Measurements from ENCODE around the gene PEX11G. TPM values are rescaled to one million over a fixed set of nuclear protein-coding genes. Genes with fewer than 3 reads are reported as not detected.

Gene PEX11G
- total and polyA plus RNA-seq, 2 of the 8 experiments (the other 6 are each of a cell fraction or from before 2014, with no cell fraction given) = 2.1 to 4.3 TPM

- Histone ChIP-seq H3K23me2 (ENCODE audit: low read depth, low read length) (peaks cover 8% of the 10 kb centered on the region; the same call in 1 of the 2 replicates), H3K27ac (ENCODE audit: low read depth, low read length) (no peak overlapping the region), H3K18ac (ENCODE audit: extremely low read depth, low read length) (no peak overlapping the region), H2BK120ac (replicated peaks; ENCODE audit: low read depth, low read length) (no peak overlapping the region), H3K79me2 (ENCODE audit: control insufficient read depth in 1 of 2, insufficient read depth in 2 of 2, low read length in 2 of 2) (no peaks in the 10 kb centered on the region), H3K9ac (replicated peaks in 1 of 4; ENCODE audit: extremely low read depth in 1 of 4, low read depth in 3 of 4, low read length in 3 of 4) (no peak overlapping the region), H4K20me1 (replicated peaks in 1 of 2; ENCODE audit: control insufficient read depth in 1 of 2, insufficient read depth in 2 of 2, low read length in 2 of 2) (no peaks in the 10 kb centered on the region), H3K56ac (replicated peaks; ENCODE audit: insufficient read length, low read depth, low read length) (no peak overlapping the region), H4K5ac (ENCODE audit: insufficient read length, low read depth, low read length) (no peak overlapping the region), H3K9me3 (ENCODE audit: insufficient read depth in 2 of 2, low read depth in 1 of 2, low read length in 1 of 2) (no peaks in the 10 kb centered on the region), H2BK15ac (ENCODE audit: low read length) (no peak overlapping the region), H3K4me1 (replicated peaks in 1 of 4; ENCODE audit: control insufficient read depth in 3 of 4, insufficient read depth in 4 of 4, low read length in 3 of 4) (peaks cover 0 to 16% (median 12%) of the 10 kb centered on the region in 4 experiments; a peak in 5 of 7 replicates), H2BK5ac (ENCODE audit: low read depth, low read length) (no peak overlapping the region), H3K14ac (ENCODE audit: insufficient read length) (no peak overlapping the region), H2BK20ac (ENCODE audit: low read length) (no peak overlapping the region), H2AK5ac (ENCODE audit: low read depth, low read length) (no peak overlapping the region), H3K36me3 (ENCODE audit: control insufficient read depth in 2 of 4, insufficient read depth in 4 of 4, low read length in 3 of 4) (no peaks in the 10 kb centered on the region), H4K8ac (ENCODE audit: extremely low read depth, insufficient read depth, low read length) (no peak overlapping the region), H2AFZ (ENCODE audit: low read length) (no peak overlapping the region), H3K79me1 (ENCODE audit: low read depth, low read length) (no peaks in the 10 kb centered on the region), H4K91ac (replicated peaks; ENCODE audit: insufficient read length, low read length) (no peak overlapping the region), H3K23ac (ENCODE audit: insufficient read length) (no peak overlapping the region), H2BK12ac (ENCODE audit: low read depth, low read length) (no peak overlapping the region; the same call in 1 of the 2 replicates), H3K4ac (replicated peaks; ENCODE audit: insufficient read length, low read depth, low read length) (no peak overlapping the region), H3K4me3 (ENCODE audit: extremely low read depth in 1 of 4, insufficient read depth in 2 of 4, low read depth in 3 of 4, low read length in 4 of 4) (no peak overlapping the region), H3K27me3 (replicated peaks in 1 of 4; ENCODE audit: control insufficient read depth in 3 of 4, extremely low read depth in 1 of 4, insufficient read depth in 3 of 4, low read length in 3 of 4) (peaks cover 0 to 6% (median 4%) of the 10 kb centered on the region in 4 experiments; a peak in 1 of 7 replicates), H3K4me2 (ENCODE audit: insufficient read depth in 1 of 2, low read depth in 2 of 2, low read length in 2 of 2) (no peak overlapping the region)
- DNase-seq (ENCODE audit: low read depth in 1 of 2, low spot score in 2 of 2) (peak in 1 of 2 experiments; percentile 67), FAIRE-seq (peak; percentile 87)
- ChIA-PET POLR2A (ENCODE audit: partially characterized antibody) (no interaction called here), CTCF (ENCODE audit: partially characterized antibody) (interaction anchor here (0.6 to 2.2 kb wide), 3 partner anchors 12 to 128 kb away, joined by 3 to 9 read pairs (median 3); a partner anchor contains a TSS)
- WGBS, 2 experiments (ENCODE audit: extremely low coverage in 1 of 2, insufficient coverage in 1 of 2, insufficient read length in 1 of 2, insufficient replicate concordance in 2 of 2, low coverage in 1 of 2, low lambda C conversion rate in 2 of 2, missing lambda C conversion rate in 1 of 2) = 50% methylated on average over 3 of the region's 3 CpGs; no CpG with 5 or more reads in 1 of the 2 experiments
- TF ChIP-seq SAP30 (IDR thresholded peaks at IDR 0.05; ENCODE audit: insufficient read depth, insufficient replicate concordance, low read length) (no peak), POLR2AphosphoS5 (IDR thresholded peaks at IDR 0.05; ENCODE audit: low read depth, low read length) (no peak), BACH1 (IDR thresholded peaks at IDR 0.05; ENCODE audit: low read length) (no peak), CTCF (IDR thresholded peaks at IDR 0.05; ENCODE audit: control extremely low read depth in 1 of 3, insufficient read depth in 1 of 3, low read depth in 1 of 3, low read length in 3 of 3) (no peak), BRCA1 (IDR thresholded peaks at IDR 0.05; ENCODE audit: low read depth, low read length) (no peak), PHF8 (conservative IDR thresholded peaks at IDR 0.05; ENCODE audit: low read depth, low read length) (no peak), GABPA (IDR thresholded peaks at IDR 0.05; ENCODE audit: borderline replicate concordance, insufficient read depth, low read length) (no peak), HDAC2 (IDR thresholded peaks at IDR 0.05; ENCODE audit: borderline replicate concordance in 1 of 2, low read depth in 2 of 2, low read length in 2 of 2) (no peak), YY1 (IDR thresholded peaks at IDR 0.05; ENCODE audit: low read depth, low read length) (no peak), RNF2 (IDR thresholded peaks at IDR 0.05; ENCODE audit: borderline replicate concordance, low read depth, low read length, missing control alignments, poor library complexity, severe bottlenecking) (no peak)
Observed at GRCh38 chr19:7509625-7510024, 20.8 kb upstream of the PEX11G start.
